ENCODE data around the gene DMKN. TPM values are rescaled to one million over a fixed set of nuclear protein-coding genes. Genes with fewer than 3 reads are reported as not detected.

Gene DMKN
- total RNA-seq, 1 donor from 2014 or later: 25.7 TPM

- DNase-seq: no peak
Measured at GRCh38 chr19:35461060-35461459, 52.4 kb downstream of the DMKN start.

GRCh38 chr19:35460608-35461007 is 52.8 kb downstream of the DMKN start:
- no peak for DNase-seq

GRCh38 chr19:35459414-35460082 is 53.9 kb downstream of the DMKN start:
- no peak for DNase-seq

- DNase-seq: no peak
Measured at GRCh38 chr19:35458731-35459391, 54.6 kb downstream of the DMKN start.

GRCh38 chr19:35458192-35458591 is 55.3 kb downstream of the DMKN start:
- DNase-seq: no peak

- no peak for DNase-seq
Measured at GRCh38 chr19:35457173-35457572, 56.3 kb downstream of the DMKN start.

GRCh38 chr19:35455616-35456201 is 57.7 kb downstream of the DMKN start:
- DNase-seq: no peak

GRCh38 chr19:35454663-35455062 is 58.8 kb downstream of the DMKN start:
- DNase-seq: no peak

GRCh38 chr19:35451338-35452096 is 61.9 kb downstream of the DMKN start:
- no peak for DNase-seq

- no peak for DNase-seq
Measured at GRCh38 chr19:35449359-35450043, 63.9 kb downstream of the DMKN start.

- no peak for DNase-seq
Measured at GRCh38 chr19:35447606-35448469, 65.6 kb downstream of the DMKN start, which contains the start of gene FFAR2. TSS of gene FFAR2 (plus strand) at chr19:35448257. CDS start at chr19:35449715, 1,458 bp downstream.

Other genes starting within 250 kb of the DMKN start
- 52.7 TPM for gene USF2, start 244.7 kb downstream of the DMKN start, total RNA-seq
- gene HAMP, start 231.1 kb downstream of the DMKN start, total RNA-seq: not detected
- 2.3 TPM for gene MAG, start 221.5 kb downstream of the DMKN start, total RNA-seq
- gene CD22, start 184.5 kb downstream of the DMKN start, total RNA-seq: 7.4 TPM
- not detected for gene FFAR1, start 165.7 kb downstream of the DMKN start, total RNA-seq
- gene FFAR3, start 155.2 kb downstream of the DMKN start, total RNA-seq: not detected
- not detected for gene GPR42, start 142.6 kb downstream of the DMKN start, total RNA-seq
- gene FFAR2, start 65.4 kb downstream of the DMKN start, total RNA-seq: 15.6 TPM
- 9.6 TPM for gene KRTDAP, start 23.2 kb downstream of the DMKN start, total RNA-seq
- gene SBSN, start 14.7 kb upstream of the DMKN start, total RNA-seq: 15.6 TPM
- not detected for gene GAPDHS, start 19.8 kb upstream of the DMKN start, total RNA-seq
- gene TMEM147, start 32.0 kb upstream of the DMKN start, total RNA-seq: 30.6 TPM
- not detected for gene ATP4A, start 50.0 kb upstream of the DMKN start, total RNA-seq
- gene PMIS2, start 72.5 kb upstream of the DMKN start, total RNA-seq: not detected
- gene HAUS5, start 99.1 kb upstream of the DMKN start, total RNA-seq: 10.8 TPM
- gene RBM42, start 115.4 kb upstream of the DMKN start, total RNA-seq: 39.9 TPM
- not detected for gene ETV2, start 128.1 kb upstream of the DMKN start, total RNA-seq
- gene COX6B1, start 134.7 kb upstream of the DMKN start, total RNA-seq: 440 TPM
- not detected for gene UPK1A, start 152.9 kb upstream of the DMKN start, total RNA-seq
- gene ZBTB32, start 190.9 kb upstream of the DMKN start, total RNA-seq: not detected
- gene KMT2B, start 204.4 kb upstream of the DMKN start, total RNA-seq: 13.1 TPM
- 2.3 TPM for gene IGFLR1, start 228.8 kb upstream of the DMKN start, total RNA-seq
- 11.3 TPM for gene U2AF1L4, start 231.8 kb upstream of the DMKN start, total RNA-seq
- 4.2 TPM for gene PSENEN, start 232.0 kb upstream of the DMKN start, total RNA-seq
- 6.7 TPM for gene LIN37, start 234.9 kb upstream of the DMKN start, total RNA-seq
- gene HSPB6, start 243.4 kb upstream of the DMKN start, total RNA-seq: 152 TPM
- gene PROSER3, start 244.5 kb upstream of the DMKN start, total RNA-seq: 4.4 TPM

All from tongue (tissue), 2 donors.